B cell (primary cell): ENCODE measurements around the gene CDC37. TPM values are rescaled to one million over a fixed set of nuclear protein-coding genes. Genes with fewer than 3 reads are reported as not detected.

ENCODE experiments used
- ATAC-seq: fragments of 200-7000 bp; cut with Tn5 transposase; one replicate; pipeline ENCODE4 v1.10.0; 2021; ENCODE audit warnings: low read depth, mild to moderate bottlenecking, moderate number of reproducible peaks, moderate library complexity
- CTCF ChIA-PET: fragments of 350-600 bp; sonication (Branson Sonifier 250); formaldehyde crosslinking; loops from one replicate; lab custom pipeline; 2021; ENCODE audit warnings: antibody characterized with exemption, inconsistent platforms; lab: Charles Lee
- POLR2A ChIA-PET: fragments of 350-600 bp; sonication (Branson Sonifier 250); formaldehyde crosslinking; loops from one replicate; lab custom pipeline; 2021; ENCODE audit warnings: antibody characterized with exemption; lab: Charles Lee
- DNase-seq: peaks from one replicate; pipeline ENCODE4 v3.0.0; 2013
- H2AFZ ChIP-seq: 2 replicates; pipeline ENCODE4 v1.6.1; 2012; ENCODE audit warnings: mild to moderate bottlenecking, low read depth, low read length; ENCODE audit not compliant: insufficient read depth, poor library complexity, severe bottlenecking
- H3K27ac ChIP-seq, 2 donors: 1 replicate in 1 of 2; 2 replicates in 1 of 2; pipeline ENCODE4 v1.5.1; 2012 to 2013; ENCODE audit warnings: low read length in 2 of 2, mild to moderate bottlenecking in 2 of 2, moderate library complexity in 1 of 2
- H3K27me3 ChIP-seq, 4 experiments: fragments of 200-600 bp in 1 of 4; sonication (generic) in 1 of 4; replicated peaks in 1 of 4; 1 replicate in 2 of 4; 2 replicates in 2 of 4; pipeline versions ENCODE4 v1.6.1 to v1.7.0; 2013 to 2016; ENCODE audit warnings: low read length in 3 of 4, mild to moderate bottlenecking in 2 of 4, mixed read lengths in 1 of 4, moderate library complexity in 1 of 4; ENCODE audit not compliant: insufficient read depth in 4 of 4, control insufficient read depth in 3 of 4; ENCODE audit errors: control extremely low read depth in 1 of 4
- H3K36me3 ChIP-seq, 2 experiments: replicated peaks in 1 of 2; 1 replicate in 1 of 2; 2 replicates in 1 of 2; pipeline versions ENCODE4 v1.6.1 to v1.7.1; 2013; ENCODE audit warnings: low read length in 1 of 2; ENCODE audit not compliant: insufficient read depth in 2 of 2, control insufficient read depth in 1 of 2; ENCODE audit errors: control extremely low read depth in 1 of 2, extremely low read depth in 1 of 2
- H3K4me1 ChIP-seq, 2 donors: fragments of 200-600 bp in 1 of 2; sonication (generic) in 1 of 2; 1 replicate in 1 of 2; 2 replicates in 1 of 2; pipeline versions ENCODE4 v1.5.1 to v1.6.1; 2013 to 2017; ENCODE audit warnings: low read length in 2 of 2; ENCODE audit not compliant: control insufficient read depth in 2 of 2, insufficient read depth in 2 of 2
- H3K4me2 ChIP-seq: replicated peaks from 2 replicates; pipeline ENCODE3; 2012; ENCODE audit warnings: mild to moderate bottlenecking, low read depth, low read length; ENCODE audit not compliant: poor library complexity, severe bottlenecking
- H3K4me3 ChIP-seq, 5 experiments: fragments of 200-600 bp in 1 of 5; sonication (generic) in 1 of 5; 1 replicate in 3 of 5; 2 replicates in 2 of 5; pipeline versions ENCODE4 v1.5.1 to v1.7.0; 2011 to 2016; ENCODE audit warnings: low read length in 4 of 5, mild to moderate bottlenecking in 4 of 5, low read depth in 2 of 5, control low read depth in 1 of 5, moderate library complexity in 1 of 5; ENCODE audit not compliant: insufficient read depth in 1 of 5; ENCODE audit errors: control extremely low read depth in 1 of 5, extremely low read depth in 1 of 5
- H3K79me2 ChIP-seq: fragments of 200-600 bp; sonication (generic); one replicate; pipeline ENCODE4 v1.6.0; 2016; ENCODE audit warnings: low read length; ENCODE audit not compliant: control insufficient read depth, insufficient read depth
- H3K9ac ChIP-seq: fragments of 200-600 bp; sonication (generic); 2 replicates; pipeline ENCODE4 v1.6.1; 2017; ENCODE audit warnings: mild to moderate bottlenecking, low read length, moderate library complexity
- H3K9me3 ChIP-seq, 3 donors: one replicate each; pipeline versions ENCODE4 v1.6.1 to v1.7.1; 2013; ENCODE audit warnings: low read length in 2 of 3; ENCODE audit not compliant: control insufficient read depth in 2 of 3, insufficient read depth in 1 of 3; ENCODE audit errors: control extremely low read depth in 1 of 3
- H4K20me1 ChIP-seq: 2 replicates; pipeline ENCODE4 v1.6.0; 2012; ENCODE audit warnings: mild to moderate bottlenecking, low read length; ENCODE audit not compliant: insufficient read depth, control insufficient read depth, poor library complexity, severe bottlenecking
- H3K27ac Mint-ChIP-seq: one replicate; pipeline ENCODE4 v1.8.0; 2021; ENCODE audit warnings: mixed read lengths
- H3K27me3 Mint-ChIP-seq: one replicate; pipeline ENCODE4 v1.8.0; 2021; ENCODE audit warnings: mixed read lengths
- H3K4me1 Mint-ChIP-seq: one replicate; pipeline ENCODE4 v1.8.0; 2021; ENCODE audit warnings: mixed read lengths
- H3K4me3 Mint-ChIP-seq: one replicate; pipeline ENCODE4 v1.8.0; 2021; ENCODE audit warnings: mixed read lengths
- H3K9me3 Mint-ChIP-seq: one replicate; pipeline ENCODE4 v1.8.0; 2022; ENCODE audit warnings: mixed read lengths; ENCODE audit not compliant: insufficient read depth
- CTCF ChIP-seq: fragments of 200-600 bp; IDR thresholded peaks from one replicate; pipeline ENCODE4 v1.8.0; 2022; ENCODE audit warnings: antibody characterized with exemption, mild to moderate bottlenecking
- EZH2 ChIP-seq: IDR thresholded peaks from 2 replicates; pipeline ENCODE4 v1.6.1; 2012; ENCODE audit warnings: borderline replicate concordance, low read depth, mild to moderate bottlenecking, moderate library complexity, low read length; ENCODE audit not compliant: insufficient read depth, poor library complexity, severe bottlenecking
- WGBS: methylation state at CpG from one replicate; pipeline ENCODE4 v1.1.5; 2013; ENCODE audit warnings: missing lambda C conversion rate; ENCODE audit not compliant: insufficient coverage; 5-methylcytosine and 5-hydroxymethylcytosine counted together
- intact Hi-C: fragments of 100-400 bp; cut with micrococcal nuclease; formaldehyde crosslinking; loops from one replicate; pipeline ENCODE4 v1.10.0; 2022
- polyA plus RNA-seq: library from polyadenylated mRNA; depleted of rRNA; stranded (reverse); fragments of >200 nt; gene quantifications from 2 replicates; pipeline ENCODE4 v1.2.3, GENCODE V29; 2012
- total RNA-seq, 2 donors: library from RNA; stranded (reverse); fragments of 120-200 nt in 1 of 2; gene quantifications; 1 replicate in 1 of 2; 2 replicates in 1 of 2; pipeline versions ENCODE4 v1.2.3 to v1.2.4, GENCODE V29; 2013 to 2022

CDC37 gene
- total and polyA plus RNA-seq, 2 donors (not counting 1 experiment from before 2014, with no cell fraction given), result 193 to 408 TPM

GRCh38 chr19:10402441-10403038 lies 802 bp downstream of the CDC37 start:
- peak overlapping the region; percentile 96 for H3K9ac ChIP-seq
- peaks cover 61% of the 10 kb centered on the region for H3K4me1 Mint-ChIP-seq
- DNase-seq (no peak), ATAC-seq (no peak)
- H4K20me1 ChIP-seq, result peaks cover 50% of the 10 kb centered on the region
- H3K9me3 ChIP-seq, result no peaks in the 10 kb centered on the region
- peak overlapping the region; percentile 94 for H3K4me3 Mint-ChIP-seq
- no peaks in the 10 kb centered on the region for H3K9me3 Mint-ChIP-seq
- intact Hi-C loops, result loop anchor here (1.0 to 10.0 kb wide), 9 partner anchors 10 to 298 kb away; partner anchors contain the start of genes ANGPTL6, ATG4D, ILF3 and KEAP1
- peak overlapping the region; percentile 98 for H3K4me2 ChIP-seq
- TF ChIP-seq CTCF (no peak), EZH2 (no peak)
- H3K27me3 Mint-ChIP-seq, result no peaks in the 10 kb centered on the region
- H3K27ac Mint-ChIP-seq, result peak overlapping the region; percentile 91
- peak overlapping the region in 1 of 2 donors; percentile 93 for H3K27ac ChIP-seq
- peak overlapping the region; percentile 81 for H2AFZ ChIP-seq
- H3K36me3 ChIP-seq, result peaks cover 0 to 2% of the 10 kb centered on the region in 2 experiments
- peaks cover 62% of the 10 kb centered on the region for H3K79me2 ChIP-seq
- ChIA-PET POLR2A (interaction anchor here (1.3 kb wide), 1 partner anchor 10 kb away, joined by 8 read pairs; no protein-coding TSS in a partner anchor), CTCF (interaction anchor here (0.6 to 8.1 kb wide), 7 partner anchors 10 to 142 kb away, joined by 3 to 142 read pairs (median 5); partner anchors contain the start of genes ICAM1 and TYK2)
- H3K4me1 ChIP-seq, result peaks cover 41 to 78% of the 10 kb centered on the region in 2 donors
- H3K27me3 ChIP-seq, result no peaks in the 10 kb centered on the region
- H3K4me3 ChIP-seq, result peak overlapping the region; percentile 87 to 98 (median 93)
- WGBS, result under 1% methylated on average over 14 of the region's 15 CpGs

- H3K4me2 ChIP-seq, result no peak overlapping the region
- CTCF ChIA-PET, result interaction anchor here (0.7 to 3.2 kb wide), 9 partner anchors 9 to 1107 kb away, joined by 3 to 24 read pairs (median 7); partner anchors contain the start of gene PDE4A
- WGBS, result 100% methylated on average over 6 of the region's 8 CpGs
- no peak overlapping the region for H3K9ac ChIP-seq
- H3K27ac ChIP-seq, result no peak overlapping the region
- intact Hi-C loops, result loop anchor here (5.0 to 10.0 kb wide), 3 partner anchors 102 to 295 kb away; partner anchors contain the start of genes ANGPTL6, ILF3, KEAP1 and PPAN
- H3K4me1 ChIP-seq, result peaks cover 28 to 55% of the 10 kb centered on the region in 2 donors
- no peaks in the 10 kb centered on the region for H3K27me3 Mint-ChIP-seq
- no peak for TF ChIP-seq CTCF
- TF ChIP-seq EZH2, result no peak
- peaks cover 0 to 9% of the 10 kb centered on the region in 2 experiments for H3K36me3 ChIP-seq
- H3K9me3 ChIP-seq, result no peaks in the 10 kb centered on the region
- H3K4me1 Mint-ChIP-seq, result peaks cover 44% of the 10 kb centered on the region
- H3K79me2 ChIP-seq, result peaks cover 63% of the 10 kb centered on the region
- H3K4me3 Mint-ChIP-seq, result no peak overlapping the region
- no peak overlapping the region for H3K27ac Mint-ChIP-seq
- peaks cover 65% of the 10 kb centered on the region for H4K20me1 ChIP-seq
- H3K9me3 Mint-ChIP-seq, result no peaks in the 10 kb centered on the region
- H3K4me3 ChIP-seq, result no peak overlapping the region
- H3K27me3 ChIP-seq, result no peaks in the 10 kb centered on the region
- no peak for DNase-seq
- H2AFZ ChIP-seq, result no peak overlapping the region
- POLR2A ChIA-PET, result interaction anchor here (0.6 to 0.7 kb wide), 4 partner anchors 21 to 206 kb away, joined by 3 to 13 read pairs (median 4); no protein-coding TSS in a partner anchor
- no peak for ATAC-seq
These were observed 3.5 kb downstream of the CDC37 start for GRCh38 chr19:10399878-10400277.
